Lower leg skin (tissue), 3 donors: Measurements from ENCODE around the gene C19orf81.

ENCODE experiments used
- CTCF ChIP-seq, 3 donors: fragments of 450-650 bp; IDR thresholded peaks; one replicate each; pipeline ENCODE4 v1.5.1; 2016; ENCODE audit warnings: antibody characterized with exemption in 3 of 3, mild to moderate bottlenecking in 3 of 3, moderate library complexity in 2 of 3
- POLR2A ChIP-seq, 2 donors: fragments of 450-650 bp; IDR thresholded peaks; one replicate each; pipeline ENCODE4 v1.6.1; 2016 to 2017; ENCODE audit warnings: antibody characterized with exemption in 2 of 2, mild to moderate bottlenecking in 1 of 2, moderate library complexity in 1 of 2

DNA sequence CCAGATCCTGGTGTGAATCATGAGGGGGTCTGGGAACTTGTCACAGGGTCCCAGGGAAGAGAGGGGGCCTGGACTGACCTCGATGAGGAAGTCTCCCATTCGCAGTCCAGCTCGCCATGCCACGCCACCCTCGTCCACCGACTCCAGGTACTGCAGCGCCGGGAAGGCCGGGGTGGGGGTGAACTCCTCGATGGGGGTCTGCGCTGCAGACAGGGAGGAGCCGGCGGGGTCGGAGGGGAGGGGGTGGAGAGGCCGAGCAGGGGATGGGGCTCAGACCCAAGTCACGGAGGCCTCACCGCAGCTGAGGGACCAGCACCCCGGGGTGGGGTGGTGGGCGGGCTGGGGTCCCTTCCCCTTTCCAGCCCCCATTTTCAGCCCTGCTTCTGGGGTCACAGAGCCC lies 39.5 kb downstream of the C19orf81 start:
- TF ChIP-seq CTCF (IDR thresholded peaks at IDR 0.05) (no peak), POLR2A (IDR thresholded peaks at IDR 0.05) (no peak)
